A673 (cell line): ENCODE measurements around the gene SOX5. TPM values are rescaled to one million over a fixed set of nuclear protein-coding genes. Genes with fewer than 3 reads are reported as not detected.

Source experiments
- BruUV-seq: library from RNA; stranded (reverse); fragments of 400-500 nt; replicated peaks from 2 replicates; lab custom pipeline; 2021; lab: Mats Ljungman, UMichigan
- CTCF ChIA-PET: fragments of 300-600 bp; sonication (Branson Sonifier 250); formaldehyde crosslinking; loops from one replicate; lab custom pipeline; 2022; ENCODE audit warnings: antibody characterized with exemption; lab: Charles Lee
- POLR2A ChIA-PET: fragments of 300-600 bp; sonication (Branson Sonifier 250); formaldehyde crosslinking; loops from one replicate; lab custom pipeline; 2022; ENCODE audit warnings: antibody characterized with exemption; ENCODE audit not compliant: low non-redundant PET; lab: Charles Lee
- DNase-seq: peaks from one replicate; pipeline ENCODE4 v3.0.0-alpha.2; 2015; ENCODE audit warnings: low spot score
- H3K27ac ChIP-seq: fragments of 200-600 bp; sonication (generic); 2 replicates; pipeline ENCODE4 v1.5.1; 2016; ENCODE audit warnings: mixed run types, low read depth, mild to moderate bottlenecking, mixed read lengths, antibody characterized with exemption, low read length; ENCODE audit not compliant: poor library complexity, severe bottlenecking
- H3K27me3 ChIP-seq: fragments of 200-600 bp; sonication (generic); replicated peaks from 2 replicates; pipeline ENCODE4 v1.6.1; 2017; ENCODE audit warnings: mixed run types, low read depth, mild to moderate bottlenecking, mixed read lengths, antibody characterized with exemption, low read length; ENCODE audit not compliant: insufficient read depth, poor library complexity
- H3K36me3 ChIP-seq: fragments of 200-600 bp; sonication (generic); 2 replicates; pipeline ENCODE4 v1.6.1; 2016; ENCODE audit warnings: mixed run types, mild to moderate bottlenecking, mixed read lengths, antibody characterized with exemption, low read length; ENCODE audit not compliant: insufficient read depth, poor library complexity, severe bottlenecking
- H3K4me1 ChIP-seq: fragments of 200-600 bp; sonication (generic); 2 replicates; pipeline ENCODE4 v1.6.1; 2017; ENCODE audit warnings: mixed run types, mild to moderate bottlenecking, mixed read lengths, antibody characterized with exemption, low read length; ENCODE audit not compliant: insufficient read depth, poor library complexity, severe bottlenecking
- H3K4me3 ChIP-seq: fragments of 200-600 bp; sonication (generic); 2 replicates; pipeline ENCODE4 v1.5.1; 2016; ENCODE audit warnings: low read depth, mixed run types, mild to moderate bottlenecking, mixed read lengths, low read length; ENCODE audit not compliant: poor library complexity, severe bottlenecking
- H3K9me3 ChIP-seq: fragments of 200-600 bp; sonication (generic); 2 replicates; pipeline ENCODE4 v1.6.1; 2016; ENCODE audit warnings: mixed run types, low read depth, mild to moderate bottlenecking, mixed read lengths, antibody characterized with exemption, low read length; ENCODE audit not compliant: poor library complexity, severe bottlenecking
- EZH2 ChIP-seq: fragments of 200-600 bp; sonication (generic); IDR thresholded peaks from 2 replicates; pipeline ENCODE4 v1.6.1; 2017; ENCODE audit warnings: borderline replicate concordance, low read depth, mild to moderate bottlenecking, mixed read lengths, antibody characterized with exemption, low read length; ENCODE audit not compliant: poor library complexity, severe bottlenecking
- intact Hi-C: fragments of 100-400 bp; cut with micrococcal nuclease; formaldehyde crosslinking; loops from one replicate; pipeline ENCODE4 v1.10.0; 2022; ENCODE audit not compliant: unreplicated experiment
- total RNA-seq: library from RNA; stranded (reverse); gene quantifications from 2 replicates; pipeline ENCODE4 v1.2.3, GENCODE V29; 2021
- TF ChIP-seq, protein P1 (sequence below): fragments of 300-800, 200-600 bp; sonication (generic); conservative IDR thresholded peaks from 2 replicates; pipeline ENCODE4 v1.5.1; 2017; ENCODE audit warnings: low read depth, mild to moderate bottlenecking, antibody characterized with exemption, low read length, moderate library complexity, mixed read lengths

Gene SOX5
- total RNA-seq, 1 experiment from 2014 or later = 11.9 TPM

DNA sequence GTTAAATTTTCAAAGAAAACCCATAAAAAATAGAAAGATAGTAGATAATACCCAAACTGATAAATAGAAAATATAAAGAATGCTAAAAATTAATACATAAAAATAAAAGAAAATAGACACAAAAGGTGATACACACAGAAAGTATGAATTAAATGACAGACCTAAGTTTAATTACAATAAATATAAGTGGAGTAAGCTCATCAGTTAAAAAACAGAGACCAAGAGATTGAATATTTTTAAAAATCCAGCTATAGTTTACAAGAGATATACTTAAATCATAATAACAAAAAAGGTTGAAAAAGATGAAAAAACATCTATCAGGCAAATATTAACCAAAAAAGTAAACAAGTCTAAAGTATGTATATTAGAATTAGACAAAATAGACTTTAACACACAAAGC lies 268.2 kb downstream of the SOX5 start:
- H3K4me1 ChIP-seq = peaks cover 12% of the 10 kb centered on the region
- no peak for DNase-seq
- BruUV-seq = no TSS peak
- TF ChIP-seq, protein P1, sequence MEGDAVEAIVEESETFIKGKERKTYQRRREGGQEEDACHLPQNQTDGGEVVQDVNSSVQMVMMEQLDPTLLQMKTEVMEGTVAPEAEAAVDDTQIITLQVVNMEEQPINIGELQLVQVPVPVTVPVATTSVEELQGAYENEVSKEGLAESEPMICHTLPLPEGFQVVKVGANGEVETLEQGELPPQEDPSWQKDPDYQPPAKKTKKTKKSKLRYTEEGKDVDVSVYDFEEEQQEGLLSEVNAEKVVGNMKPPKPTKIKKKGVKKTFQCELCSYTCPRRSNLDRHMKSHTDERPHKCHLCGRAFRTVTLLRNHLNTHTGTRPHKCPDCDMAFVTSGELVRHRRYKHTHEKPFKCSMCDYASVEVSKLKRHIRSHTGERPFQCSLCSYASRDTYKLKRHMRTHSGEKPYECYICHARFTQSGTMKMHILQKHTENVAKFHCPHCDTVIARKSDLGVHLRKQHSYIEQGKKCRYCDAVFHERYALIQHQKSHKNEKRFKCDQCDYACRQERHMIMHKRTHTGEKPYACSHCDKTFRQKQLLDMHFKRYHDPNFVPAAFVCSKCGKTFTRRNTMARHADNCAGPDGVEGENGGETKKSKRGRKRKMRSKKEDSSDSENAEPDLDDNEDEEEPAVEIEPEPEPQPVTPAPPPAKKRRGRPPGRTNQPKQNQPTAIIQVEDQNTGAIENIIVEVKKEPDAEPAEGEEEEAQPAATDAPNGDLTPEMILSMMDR = no peak
- TF ChIP-seq EZH2 = no peak
- no peaks in the 10 kb centered on the region for H3K9me3 ChIP-seq
- H3K27ac ChIP-seq = no peak overlapping the region
- ChIA-PET POLR2A (no interaction called here), CTCF (no interaction called here)
- intact Hi-C loops = no loop called here
- no peaks in the 10 kb centered on the region for H3K36me3 ChIP-seq
- no peaks in the 10 kb centered on the region for H3K27me3 ChIP-seq
- no peak overlapping the region for H3K4me3 ChIP-seq

GRCh38 chr12:23674064-23674463 lies 275.4 kb downstream of the SOX5 start:
- no TSS peak for BruUV-seq
- Histone ChIP-seq H3K27me3 (no peaks in the 10 kb centered on the region), H3K9me3 (no peaks in the 10 kb centered on the region), H3K4me1 (no peaks in the 10 kb centered on the region), H3K27ac (no peak overlapping the region), H3K36me3 (no peaks in the 10 kb centered on the region), H3K4me3 (no peak overlapping the region)
- DNase-seq = no peak
- CTCF ChIA-PET = no interaction called here
- POLR2A ChIA-PET = no interaction called here
- intact Hi-C loops = no loop called here
- TF ChIP-seq, protein P1 = no peak
- no peak for TF ChIP-seq EZH2

- H3K4me3 ChIP-seq = no peak overlapping the region
- H3K9me3 ChIP-seq = no peaks in the 10 kb centered on the region
- BruUV-seq = no TSS peak
- no peak for DNase-seq
- no peaks in the 10 kb centered on the region for H3K36me3 ChIP-seq
- no peak overlapping the region for H3K27ac ChIP-seq
- CTCF ChIA-PET = no interaction called here
- TF ChIP-seq, protein P1 = no peak
- TF ChIP-seq EZH2 = no peak
- intact Hi-C loops = no loop called here
- no peaks in the 10 kb centered on the region for H3K4me1 ChIP-seq
- POLR2A ChIA-PET = no interaction called here
- H3K27me3 ChIP-seq = no peaks in the 10 kb centered on the region
Observed at GRCh38 chr12:23671881-23672280, 277.6 kb downstream of the SOX5 start.
